Measurements from ENCODE around the gene HDAC4.

DNA sequence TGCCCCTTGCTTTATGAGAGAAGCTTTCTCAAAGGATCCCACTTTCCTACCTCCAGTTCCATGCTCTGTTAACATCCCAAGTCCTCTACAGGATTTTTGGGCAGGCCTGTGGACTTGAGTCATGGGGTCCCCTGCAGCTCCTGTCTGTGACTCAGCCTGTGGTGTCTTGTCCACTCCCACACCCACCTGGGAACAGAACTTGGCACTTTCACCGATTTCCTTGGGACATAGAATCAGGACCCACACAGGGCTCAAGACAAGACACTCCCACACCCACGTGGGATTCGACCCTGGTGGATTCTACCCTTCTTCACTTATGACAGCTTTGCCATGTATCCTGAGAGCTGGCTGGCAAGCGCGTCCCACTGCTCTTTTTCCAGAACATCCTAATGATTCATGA lies 30.7 kb upstream of the HDAC4 start:
- TF ChIP-seq, protein P1, sequence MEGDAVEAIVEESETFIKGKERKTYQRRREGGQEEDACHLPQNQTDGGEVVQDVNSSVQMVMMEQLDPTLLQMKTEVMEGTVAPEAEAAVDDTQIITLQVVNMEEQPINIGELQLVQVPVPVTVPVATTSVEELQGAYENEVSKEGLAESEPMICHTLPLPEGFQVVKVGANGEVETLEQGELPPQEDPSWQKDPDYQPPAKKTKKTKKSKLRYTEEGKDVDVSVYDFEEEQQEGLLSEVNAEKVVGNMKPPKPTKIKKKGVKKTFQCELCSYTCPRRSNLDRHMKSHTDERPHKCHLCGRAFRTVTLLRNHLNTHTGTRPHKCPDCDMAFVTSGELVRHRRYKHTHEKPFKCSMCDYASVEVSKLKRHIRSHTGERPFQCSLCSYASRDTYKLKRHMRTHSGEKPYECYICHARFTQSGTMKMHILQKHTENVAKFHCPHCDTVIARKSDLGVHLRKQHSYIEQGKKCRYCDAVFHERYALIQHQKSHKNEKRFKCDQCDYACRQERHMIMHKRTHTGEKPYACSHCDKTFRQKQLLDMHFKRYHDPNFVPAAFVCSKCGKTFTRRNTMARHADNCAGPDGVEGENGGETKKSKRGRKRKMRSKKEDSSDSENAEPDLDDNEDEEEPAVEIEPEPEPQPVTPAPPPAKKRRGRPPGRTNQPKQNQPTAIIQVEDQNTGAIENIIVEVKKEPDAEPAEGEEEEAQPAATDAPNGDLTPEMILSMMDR (IDR thresholded peaks at IDR 0.05; ENCODE audit: poor library complexity): no peak
- no peak for TF ChIP-seq EZH2 (IDR thresholded peaks at IDR 0.05; ENCODE audit: borderline replicate concordance)
- no peak for TF ChIP-seq EZH2phosphoT487 (IDR thresholded peaks at IDR 0.05; ENCODE audit: low read depth, severe bottlenecking, unreplicated experiment)
